Neural progenitor cell (in vitro differentiated cells): ENCODE measurements around the gene DRICH1.

Source experiments
- CTCF ChIP-seq: fragments of 200-600 bp; sonication (generic); IDR thresholded peaks from 2 replicates; pipeline ENCODE4 v1.5.1; 2017; ENCODE audit warnings: antibody characterized with exemption, mild to moderate bottlenecking
- EZH2 ChIP-seq: fragments of 200-600 bp; sonication (generic); IDR thresholded peaks from 2 replicates; pipeline ENCODE4 v1.6.1; 2017; ENCODE audit warnings: antibody characterized with exemption, mild to moderate bottlenecking, moderate library complexity
- EZH2phosphoT487 ChIP-seq: fragments of 200-600 bp; sonication (generic); IDR thresholded peaks from 2 replicates; pipeline ENCODE4 v1.6.1; 2017; ENCODE audit warnings: antibody characterized with exemption

- TF ChIP-seq CTCF (no peak), EZH2 (no peak), EZH2phosphoT487 (no peak)
Measured at GRCh38 chr22:23622634-23623033, 9.5 kb downstream of the DRICH1 start.
